ENCODE data around the gene ALDH9A1.

ALDH9A1 gene

DNA sequence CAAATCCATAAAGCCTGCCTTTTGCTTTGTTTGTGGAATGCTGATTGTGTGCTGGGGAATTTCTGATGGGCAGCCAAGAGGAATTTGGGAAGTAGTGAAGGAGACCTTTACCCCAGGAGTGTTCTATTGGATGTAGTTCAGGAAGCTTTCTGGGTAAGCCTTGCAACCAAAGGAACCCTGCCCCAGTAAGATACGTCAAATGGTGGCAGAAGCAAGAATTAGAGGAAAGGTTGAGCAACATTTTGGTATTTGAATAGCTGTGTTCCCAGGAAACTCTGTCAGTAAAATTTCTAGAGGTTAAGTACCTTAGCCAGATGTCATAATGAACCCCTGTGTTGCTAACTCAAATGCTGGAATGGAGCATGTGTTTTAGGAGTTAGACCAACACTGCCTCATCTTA, 60.9 kb downstream of the ALDH9A1 start:
- Histone ChIP-seq H3K4me2 (ENCODE audit: low read length) (no peak overlapping the region), H3K4me3 (ENCODE audit: low read depth, low read length) (no peak overlapping the region), H3K9me3 (ENCODE audit: control insufficient read depth, low read length) (no peaks in the 10 kb centered on the region), H3K4me1 (no peaks in the 10 kb centered on the region), H3K27ac (no peak overlapping the region), H2AFZ (no peak overlapping the region), H3K36me3 (ENCODE audit: control insufficient read depth, insufficient read depth, low read length) (no peaks in the 10 kb centered on the region), H3K27me3 (ENCODE audit: control insufficient read depth, insufficient read depth, low read length) (no peaks in the 10 kb centered on the region), H3K79me2 (peaks cover 8% of the 10 kb centered on the region), H3K9ac (no peak overlapping the region)
- TF ChIP-seq, protein P1, sequence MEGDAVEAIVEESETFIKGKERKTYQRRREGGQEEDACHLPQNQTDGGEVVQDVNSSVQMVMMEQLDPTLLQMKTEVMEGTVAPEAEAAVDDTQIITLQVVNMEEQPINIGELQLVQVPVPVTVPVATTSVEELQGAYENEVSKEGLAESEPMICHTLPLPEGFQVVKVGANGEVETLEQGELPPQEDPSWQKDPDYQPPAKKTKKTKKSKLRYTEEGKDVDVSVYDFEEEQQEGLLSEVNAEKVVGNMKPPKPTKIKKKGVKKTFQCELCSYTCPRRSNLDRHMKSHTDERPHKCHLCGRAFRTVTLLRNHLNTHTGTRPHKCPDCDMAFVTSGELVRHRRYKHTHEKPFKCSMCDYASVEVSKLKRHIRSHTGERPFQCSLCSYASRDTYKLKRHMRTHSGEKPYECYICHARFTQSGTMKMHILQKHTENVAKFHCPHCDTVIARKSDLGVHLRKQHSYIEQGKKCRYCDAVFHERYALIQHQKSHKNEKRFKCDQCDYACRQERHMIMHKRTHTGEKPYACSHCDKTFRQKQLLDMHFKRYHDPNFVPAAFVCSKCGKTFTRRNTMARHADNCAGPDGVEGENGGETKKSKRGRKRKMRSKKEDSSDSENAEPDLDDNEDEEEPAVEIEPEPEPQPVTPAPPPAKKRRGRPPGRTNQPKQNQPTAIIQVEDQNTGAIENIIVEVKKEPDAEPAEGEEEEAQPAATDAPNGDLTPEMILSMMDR (IDR thresholded peaks at IDR 0.05): no peak

DNA sequence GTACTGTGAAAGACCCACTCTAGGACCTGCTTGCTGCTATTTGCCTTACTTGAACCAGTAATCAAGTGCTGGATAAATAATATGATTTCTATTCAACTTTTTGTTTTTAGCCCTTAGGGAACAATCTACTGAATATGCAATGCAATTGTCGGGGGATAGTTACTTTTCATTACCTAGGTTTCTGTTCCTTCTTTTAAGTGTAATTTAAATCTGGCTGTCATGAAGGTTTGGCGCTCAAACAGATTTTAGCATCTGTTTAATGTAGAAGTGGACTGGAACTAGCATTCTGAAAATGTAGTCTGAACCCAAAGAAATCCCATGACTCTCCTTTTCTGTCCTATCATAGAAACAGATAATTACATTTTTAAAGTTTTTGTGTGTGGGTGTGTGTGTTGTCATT, 62.5 kb downstream of the ALDH9A1 start:
- Histone ChIP-seq H3K27ac (no peak overlapping the region), H3K79me2 (peaks cover 5% of the 10 kb centered on the region), H3K4me3 (ENCODE audit: low read depth, low read length) (no peak overlapping the region), H3K9ac (no peak overlapping the region), H2AFZ (no peak overlapping the region), H3K9me3 (ENCODE audit: control insufficient read depth, low read length) (no peaks in the 10 kb centered on the region), H3K27me3 (ENCODE audit: control insufficient read depth, insufficient read depth, low read length) (no peaks in the 10 kb centered on the region), H3K4me1 (no peaks in the 10 kb centered on the region), H3K4me2 (ENCODE audit: low read length) (no peak overlapping the region), H3K36me3 (ENCODE audit: control insufficient read depth, insufficient read depth, low read length) (no peaks in the 10 kb centered on the region)
- TF ChIP-seq, protein P1 (IDR thresholded peaks at IDR 0.05): no peak

DNA sequence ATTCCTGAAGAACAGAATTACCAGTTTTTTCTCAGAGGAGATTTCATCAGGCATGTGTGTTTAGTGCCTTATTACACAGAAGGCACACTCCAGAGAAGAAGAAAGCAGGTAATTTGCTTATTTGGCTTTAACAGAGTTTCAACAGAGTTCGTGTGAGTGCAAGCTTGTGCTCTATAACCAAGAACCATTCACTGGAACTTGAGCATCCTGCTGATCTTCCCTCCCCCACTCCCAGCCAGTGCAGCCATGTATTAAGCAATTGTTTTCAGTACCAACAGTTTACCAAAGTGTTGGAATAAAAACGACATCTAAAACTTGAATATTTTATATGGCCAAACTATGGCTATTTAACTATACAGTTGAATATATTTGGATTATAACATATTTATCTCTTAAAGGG, 63.0 kb downstream of the ALDH9A1 start:
- Histone ChIP-seq H2AFZ (no peak overlapping the region), H3K27me3 (ENCODE audit: control insufficient read depth, insufficient read depth, low read length) (no peaks in the 10 kb centered on the region), H3K4me1 (no peaks in the 10 kb centered on the region), H3K4me3 (ENCODE audit: low read depth, low read length) (no peak overlapping the region), H3K79me2 (peaks cover under 1% of the 10 kb centered on the region), H3K27ac (no peak overlapping the region), H3K9me3 (ENCODE audit: control insufficient read depth, low read length) (no peaks in the 10 kb centered on the region), H3K36me3 (ENCODE audit: control insufficient read depth, insufficient read depth, low read length) (no peaks in the 10 kb centered on the region), H3K9ac (no peak overlapping the region), H3K4me2 (ENCODE audit: low read length) (no peak overlapping the region)
- TF ChIP-seq, protein P1 (IDR thresholded peaks at IDR 0.05): no peak

DNA sequence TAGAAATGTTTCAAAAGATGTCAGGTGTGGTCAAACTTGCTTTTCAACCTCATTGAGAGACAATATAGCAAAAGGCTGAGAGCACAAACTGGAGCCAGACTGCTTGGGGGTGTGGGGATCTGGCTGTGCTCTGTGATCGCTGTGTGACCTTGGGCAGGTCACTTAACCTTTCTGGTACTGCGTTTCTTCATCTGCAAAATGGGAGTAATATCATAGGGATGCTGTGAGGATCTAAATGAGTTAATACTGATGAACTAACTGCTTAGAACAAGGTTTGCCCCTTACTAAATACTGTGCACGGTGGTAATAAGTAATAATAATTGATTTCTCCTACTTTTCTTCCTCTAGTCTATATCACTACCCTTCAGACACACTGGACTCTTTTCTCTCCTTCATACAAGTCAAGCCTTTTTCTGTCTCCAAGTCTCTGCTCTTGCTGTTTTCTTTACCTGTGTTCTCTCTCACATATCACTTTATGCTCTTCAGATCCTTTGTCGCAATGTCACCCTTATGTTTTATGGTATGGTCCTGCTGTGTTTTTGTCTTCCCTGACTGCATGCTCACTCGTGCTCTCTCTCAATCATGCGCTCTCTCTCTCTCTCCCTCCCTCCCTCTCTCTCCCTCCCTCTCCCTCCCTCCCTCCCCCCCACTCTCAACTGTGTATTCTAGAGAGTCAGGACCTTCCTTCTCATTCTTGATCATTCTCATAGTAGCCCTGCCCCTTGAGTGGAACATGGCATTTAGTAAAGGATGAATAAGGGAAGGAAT, 64.0 kb downstream of the ALDH9A1 start:
- no peak overlapping the region for H3K27ac ChIP-seq
- H3K4me3 ChIP-seq (ENCODE audit: low read depth, low read length): no peak overlapping the region
- no peak overlapping the region for H3K9ac ChIP-seq
- H3K4me2 ChIP-seq (ENCODE audit: low read length): no peak overlapping the region
- no peaks in the 10 kb centered on the region for H3K79me2 ChIP-seq
- no peaks in the 10 kb centered on the region for H3K36me3 ChIP-seq (ENCODE audit: control insufficient read depth, insufficient read depth, low read length)
- TF ChIP-seq, protein P1 (IDR thresholded peaks at IDR 0.05): no peak
- H3K4me1 ChIP-seq: no peaks in the 10 kb centered on the region
- H3K9me3 ChIP-seq (ENCODE audit: control insufficient read depth, low read length): no peaks in the 10 kb centered on the region
- H3K27me3 ChIP-seq (ENCODE audit: control insufficient read depth, insufficient read depth, low read length): no peaks in the 10 kb centered on the region
- H2AFZ ChIP-seq: no peak overlapping the region

DNA sequence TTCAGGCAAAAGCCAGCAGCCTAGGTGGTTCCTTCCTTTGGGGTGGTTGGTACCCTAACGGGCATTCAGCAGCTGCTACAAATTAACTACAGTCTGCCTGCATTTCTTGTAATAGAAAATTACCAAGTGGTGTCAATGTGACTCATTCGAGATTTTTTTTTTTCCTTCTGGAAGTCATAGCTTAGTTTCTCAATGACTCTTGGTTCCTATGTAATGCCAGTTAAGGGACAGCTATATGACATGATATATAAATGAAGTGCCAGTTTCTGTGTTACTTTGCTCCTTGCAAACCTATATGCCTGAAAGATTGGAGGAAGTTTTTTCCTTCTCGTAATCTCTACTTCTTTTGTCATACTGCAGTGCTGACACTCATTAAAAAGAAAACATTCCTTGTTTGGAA, 64.7 kb downstream of the ALDH9A1 start:
- TF ChIP-seq, protein P1 (IDR thresholded peaks at IDR 0.05): no peak
- Histone ChIP-seq H3K4me1 (no peaks in the 10 kb centered on the region), H3K27ac (no peak overlapping the region)

More for the DNA sequence above, 64.7 kb downstream of the ALDH9A1 start:
- H3K9me3 ChIP-seq (ENCODE audit: control insufficient read depth, low read length): no peaks in the 10 kb centered on the region
- H2AFZ ChIP-seq: no peak overlapping the region
- H3K79me2 ChIP-seq: no peaks in the 10 kb centered on the region
- no peaks in the 10 kb centered on the region for H3K27me3 ChIP-seq (ENCODE audit: control insufficient read depth, insufficient read depth, low read length)
- H3K36me3 ChIP-seq (ENCODE audit: control insufficient read depth, insufficient read depth, low read length): no peaks in the 10 kb centered on the region
- no peak overlapping the region for H3K4me2 ChIP-seq (ENCODE audit: low read length)
- no peak overlapping the region for H3K9ac ChIP-seq
- H3K4me3 ChIP-seq (ENCODE audit: low read depth, low read length): no peak overlapping the region

All from parathyroid adenoma (tissue), 2 donors.